ENCODE measurements around the gene PDE4B.

- TF ChIP-seq CTCF (IDR thresholded peaks at IDR 0.05; ENCODE audit: low read length) (no peak), EZH2 (IDR thresholded peaks at IDR 0.05; ENCODE audit: borderline replicate concordance, low read length) (no peak)
These were observed 34.7 kb downstream of the PDE4B start for GRCh38 chr1:65827346-65827745.
